ENCODE measurements around the gene TMC7. TPM values are rescaled to one million over a fixed set of nuclear protein-coding genes. Genes with fewer than 3 reads are reported as not detected.

The TMC7 gene
- total and polyA plus RNA-seq, 8 donors = 0.19 to 23.8 (median 0.87) TPM; not detected in 1

- Histone ChIP-seq H3K36me3 (no peaks in the 10 kb centered on the region), H3K27ac (no peak overlapping the region), H3K27me3 (no peaks in the 10 kb centered on the region), H3K4me3 (no peak overlapping the region), H3K4me1 (peaks cover 0 to 10% (median 0%) of the 10 kb centered on the region in 4 donors), H3K9me3 (no peaks in the 10 kb centered on the region)
- intact Hi-C loops (cut with DNase I; ENCODE audit: low total_unique reads) = no loop called here
- no peak for TF ChIP-seq EP300 (IDR thresholded peaks at IDR 0.05)
- no peak for TF ChIP-seq CTCF (IDR thresholded peaks at IDR 0.05)
- no peak for TF ChIP-seq POLR2AphosphoS5 (IDR thresholded peaks at IDR 0.05)
- no peak for TF ChIP-seq POLR2A (IDR thresholded peaks at IDR 0.05)
- WGBS, 5 donors = 49 to 67% (median 59%) methylated on average over 2 of the region's 2 CpGs
- DNase-seq = peak in 1 of 2 donors; percentile 13
Observed at GRCh38 chr16:18959031-18959505, 24.7 kb upstream of the TMC7 start.

- DNase-seq = no peak
- no peak overlapping the region for H3K4me3 ChIP-seq
- H3K27ac ChIP-seq = no peak overlapping the region
- H3K4me1 ChIP-seq = peaks cover 0 to 10% (median 7%) of the 10 kb centered on the region in 4 donors
- no peaks in the 10 kb centered on the region for H3K9me3 ChIP-seq
- 76 to 87% (median 86%) methylated on average over 5 of the region's 5 CpGs for WGBS, 5 donors
- no peaks in the 10 kb centered on the region for H3K27me3 ChIP-seq
- TF ChIP-seq CTCF (IDR thresholded peaks at IDR 0.05) (no peak), EP300 (IDR thresholded peaks at IDR 0.05) (no peak), POLR2AphosphoS5 (IDR thresholded peaks at IDR 0.05) (no peak), POLR2A (IDR thresholded peaks at IDR 0.05) (no peak)
- H3K36me3 ChIP-seq = no peaks in the 10 kb centered on the region
- intact Hi-C loops (cut with DNase I; ENCODE audit: low total_unique reads) = no loop called here
Observed at GRCh38 chr16:18965555-18965954, 18.2 kb upstream of the TMC7 start.

- H3K27ac ChIP-seq = no peak overlapping the region
- WGBS, 5 donors = 90 to 97% (median 94%) methylated on average over 5 of the region's 5 CpGs
- H3K4me1 ChIP-seq = peaks cover 0 to 8% (median 5%) of the 10 kb centered on the region in 4 donors
- H3K9me3 ChIP-seq = no peaks in the 10 kb centered on the region
- DNase-seq = no peak
- no peak for TF ChIP-seq POLR2AphosphoS5 (IDR thresholded peaks at IDR 0.05)
- TF ChIP-seq POLR2A (IDR thresholded peaks at IDR 0.05) = no peak
- no peak for TF ChIP-seq EP300 (IDR thresholded peaks at IDR 0.05)
- no peak for TF ChIP-seq CTCF (IDR thresholded peaks at IDR 0.05)
- H3K4me3 ChIP-seq = no peak overlapping the region
- intact Hi-C loops (cut with DNase I; ENCODE audit: low total_unique reads) = no loop called here
- no peaks in the 10 kb centered on the region for H3K27me3 ChIP-seq
- no peaks in the 10 kb centered on the region for H3K36me3 ChIP-seq
Observed at GRCh38 chr16:18966791-18967190, 16.9 kb upstream of the TMC7 start.

- H3K4me1 ChIP-seq = peaks cover 0 to 8% (median 3%) of the 10 kb centered on the region in 4 donors
- TF ChIP-seq EP300 (IDR thresholded peaks at IDR 0.05) (no peak), POLR2A (IDR thresholded peaks at IDR 0.05) (no peak), CTCF (IDR thresholded peaks at IDR 0.05) (peak in 6 of 7 experiments; percentile 28 to 93 (median 81)), POLR2AphosphoS5 (IDR thresholded peaks at IDR 0.05) (peak in 1 of 3 donors; percentile 57)
Observed at GRCh38 chr16:18969050-18969854, 14.5 kb upstream of the TMC7 start.

More at GRCh38 chr16:18969050-18969854, 14.5 kb upstream of the TMC7 start:
- no peaks in the 10 kb centered on the region for H3K36me3 ChIP-seq
- intact Hi-C loops (cut with DNase I; ENCODE audit: low total_unique reads) = no loop called here
- peak; percentile 87 to 92 for DNase-seq
- peak overlapping the region; percentile 20 to 39 (median 28) for H3K4me3 ChIP-seq
- 20 to 25% (median 23%) methylated on average over 18 of the region's 18 CpGs for WGBS, 5 donors
- H3K27me3 ChIP-seq = no peaks in the 10 kb centered on the region
- H3K9me3 ChIP-seq = no peaks in the 10 kb centered on the region
- no peak overlapping the region for H3K27ac ChIP-seq
